H1 (cell line): Measurements from ENCODE around the gene PRDM2. TPM values are rescaled to one million over a fixed set of nuclear protein-coding genes. Genes with fewer than 3 reads are reported as not detected.

Experiments
- CTCF ChIA-PET: fragments of 300-600 bp; sonication (Branson Sonifier 250); formaldehyde crosslinking; loops from one replicate; lab custom pipeline; 2021; ENCODE audit not compliant: partially characterized antibody; lab: Charles Lee
- POLR2A ChIA-PET: fragments of 300-600 bp; sonication (Branson Sonifier 250); formaldehyde crosslinking; loops from one replicate; lab custom pipeline; 2021; ENCODE audit warnings: inconsistent platforms; ENCODE audit not compliant: partially characterized antibody; lab: Charles Lee
- DNase-seq, 2 experiments: peaks; one replicate each; pipeline versions ENCODE4 v3.0.0 to v3.0.0-alpha.2; 2010 to 2022; ENCODE audit warnings: low spot score in 2 of 2, low read depth in 1 of 2, mixed read lengths in 1 of 2
- FAIRE-seq: peaks from 2 replicates; lab custom pipeline; 2011; peaks lifted over from hg19 to GRCh38; lab: Jason Lieb, UNC
- H2AFZ ChIP-seq: 2 replicates; pipeline ENCODE4 v1.8.1; 2012; ENCODE audit warnings: low read length, inconsistent platforms
- H2AK5ac ChIP-seq: 2 replicates; pipeline ENCODE4 v1.6.1; 2013; ENCODE audit warnings: low read depth, low read length
- H2BK120ac ChIP-seq: replicated peaks from 2 replicates; pipeline ENCODE3; 2013; ENCODE audit warnings: low read depth, low read length, inconsistent platforms
- H2BK12ac ChIP-seq: 2 replicates; pipeline ENCODE4 v1.6.1; 2013; ENCODE audit warnings: low read depth, low read length
- H2BK15ac ChIP-seq: 2 replicates; pipeline ENCODE4 v1.6.1; 2013; ENCODE audit warnings: low read length
- H2BK20ac ChIP-seq: 2 replicates; pipeline ENCODE4 v1.6.1; 2013; ENCODE audit warnings: low read length
- H2BK5ac ChIP-seq: 2 replicates; pipeline ENCODE4 v1.6.1; 2013; ENCODE audit warnings: low read depth, low read length
- H3K14ac ChIP-seq: 2 replicates; pipeline ENCODE4 v1.6.1; 2013; ENCODE audit warnings: inconsistent platforms; ENCODE audit not compliant: insufficient read length
- H3K18ac ChIP-seq: 2 replicates; pipeline ENCODE4 v1.6.1; 2013; ENCODE audit warnings: low read length; ENCODE audit errors: extremely low read depth
- H3K23ac ChIP-seq: 2 replicates; pipeline ENCODE4 v1.6.1; 2013; ENCODE audit warnings: inconsistent platforms; ENCODE audit not compliant: insufficient read length
- H3K23me2 ChIP-seq: 2 replicates; pipeline ENCODE4 v1.6.1; 2013; ENCODE audit warnings: low read depth, low read length
- H3K27ac ChIP-seq: 2 replicates; pipeline ENCODE4 v1.6.1; 2011; ENCODE audit warnings: low read depth, low read length, inconsistent platforms
- H3K27me3 ChIP-seq, 4 experiments: replicated peaks in 1 of 4; 1 replicate in 1 of 4; 2 replicates in 3 of 4; pipeline versions ENCODE4 v1.6.1 to v1.8.1; 2011 to 2013; ENCODE audit warnings: low read length in 3 of 4, mild to moderate bottlenecking in 3 of 4, inconsistent platforms in 2 of 4, mixed read lengths in 2 of 4, moderate library complexity in 1 of 4; ENCODE audit not compliant: control insufficient read depth in 3 of 4, insufficient read depth in 3 of 4; ENCODE audit errors: extremely low read depth in 1 of 4
- H3K36me3 ChIP-seq, 4 experiments: 2 replicates each; pipeline versions ENCODE4 v1.6.1 to v1.8.1; 2011 to 2013; ENCODE audit warnings: mild to moderate bottlenecking in 4 of 4, low read length in 3 of 4, moderate library complexity in 2 of 4, control low read depth in 1 of 4, inconsistent platforms in 1 of 4; ENCODE audit not compliant: insufficient read depth in 4 of 4, control insufficient read depth in 2 of 4
- H3K4ac ChIP-seq: replicated peaks from 2 replicates; pipeline ENCODE3; 2013; ENCODE audit warnings: low read length, low read depth, mixed read lengths, inconsistent platforms; ENCODE audit not compliant: insufficient read length
- H3K4me1 ChIP-seq, 4 experiments: replicated peaks in 1 of 4; 1 replicate in 1 of 4; 2 replicates in 3 of 4; pipeline versions ENCODE4 v1.6.1 to v1.8.1; 2011 to 2013; ENCODE audit warnings: low read length in 3 of 4, inconsistent platforms in 2 of 4, mixed read lengths in 1 of 4; ENCODE audit not compliant: insufficient read depth in 4 of 4, control insufficient read depth in 3 of 4
- H3K4me2 ChIP-seq, 2 experiments: 2 replicates each; pipeline versions ENCODE4 v1.6.1 to v1.8.1; 2011 to 2013; ENCODE audit warnings: low read depth in 2 of 2, low read length in 2 of 2, control low read depth in 1 of 2, inconsistent platforms in 1 of 2, mild to moderate bottlenecking in 1 of 2; ENCODE audit not compliant: insufficient read depth in 1 of 2
- H3K4me3 ChIP-seq, 4 experiments: fragments of 200-600, 300-600 bp in 1 of 4; sonication (generic), shearing (Covaris generic), sonication (Bioruptor Twin) in 1 of 4; 2 replicates each; pipeline versions ENCODE4 v1.5.1 to v1.8.1; 2011 to 2016; ENCODE audit warnings: low read length in 4 of 4, low read depth in 3 of 4, control low read depth in 2 of 4, inconsistent platforms in 2 of 4, mild to moderate bottlenecking in 2 of 4, mixed read lengths in 1 of 4, moderate library complexity in 1 of 4; ENCODE audit not compliant: insufficient read depth in 2 of 4; ENCODE audit errors: extremely low read depth in 1 of 4
- H3K56ac ChIP-seq: replicated peaks from 2 replicates; pipeline ENCODE3; 2013; ENCODE audit warnings: low read depth, mild to moderate bottlenecking, mixed read lengths, low read length, inconsistent platforms; ENCODE audit not compliant: insufficient read length
- H3K79me1 ChIP-seq: 2 replicates; pipeline ENCODE4 v1.6.1; 2013; ENCODE audit warnings: low read depth, low read length, control low read depth
- H3K79me2 ChIP-seq, 2 experiments: 2 replicates each; pipeline versions ENCODE4 v1.6.1 to v1.8.1; 2012 to 2013; ENCODE audit warnings: low read length in 2 of 2, mild to moderate bottlenecking in 2 of 2, inconsistent platforms in 1 of 2; ENCODE audit not compliant: insufficient read depth in 2 of 2, control insufficient read depth in 1 of 2
- H3K9ac ChIP-seq, 4 experiments: replicated peaks in 1 of 4; 1 replicate in 1 of 4; 2 replicates in 3 of 4; pipeline versions ENCODE4 v1.6.1 to v1.8.1; 2011 to 2013; ENCODE audit warnings: low read depth in 3 of 4, low read length in 3 of 4, control low read depth in 2 of 4, mild to moderate bottlenecking in 2 of 4, moderate library complexity in 2 of 4, inconsistent platforms in 1 of 4; ENCODE audit errors: extremely low read depth in 1 of 4
- H3K9me3 ChIP-seq, 2 experiments: 2 replicates each; pipeline versions ENCODE4 v1.6.1 to v1.8.1; 2012 to 2013; ENCODE audit warnings: mild to moderate bottlenecking in 2 of 2, moderate library complexity in 2 of 2, control low read depth in 1 of 2, inconsistent platforms in 1 of 2, low read depth in 1 of 2, low read length in 1 of 2, mixed read lengths in 1 of 2; ENCODE audit not compliant: insufficient read depth in 2 of 2
- H4K20me1 ChIP-seq, 2 experiments: replicated peaks in 1 of 2; 2 replicates each; pipeline versions ENCODE3 to v1.8.1; 2011 to 2013; ENCODE audit warnings: inconsistent platforms in 2 of 2, low read length in 2 of 2, mild to moderate bottlenecking in 1 of 2; ENCODE audit not compliant: insufficient read depth in 2 of 2, control insufficient read depth in 1 of 2
- H4K5ac ChIP-seq: 2 replicates; pipeline ENCODE4 v1.6.1; 2013; ENCODE audit warnings: low read length, low read depth, mixed read lengths, inconsistent platforms; ENCODE audit not compliant: insufficient read length
- H4K8ac ChIP-seq: 2 replicates; pipeline ENCODE4 v1.8.0; 2013; ENCODE audit warnings: mild to moderate bottlenecking, moderate library complexity, low read length, inconsistent platforms; ENCODE audit not compliant: insufficient read depth; ENCODE audit errors: extremely low read depth
- H4K91ac ChIP-seq: replicated peaks from 2 replicates; pipeline ENCODE3; 2013; ENCODE audit warnings: low read length, mixed read lengths, inconsistent platforms; ENCODE audit not compliant: insufficient read length
- ATF2 ChIP-seq: IDR thresholded peaks from 2 replicates; pipeline ENCODE4 v1.6.1; 2012; ENCODE audit warnings: low read length, inconsistent platforms
- BACH1 ChIP-seq: IDR thresholded peaks from 2 replicates; pipeline ENCODE4 v1.6.1; 2012; ENCODE audit warnings: low read length, improper control_type of control experiment
- CEBPB ChIP-seq: IDR thresholded peaks from 2 replicates; pipeline ENCODE4 v1.6.1; 2012; ENCODE audit warnings: low read depth, low read length
- CTCF ChIP-seq, 3 experiments: IDR thresholded peaks; 1 replicate in 2 of 3; 2 replicates in 1 of 3; pipeline versions ENCODE4 v1.5.1 to v1.6.1; 2011; ENCODE audit warnings: low read length in 3 of 3, mild to moderate bottlenecking in 3 of 3, inconsistent platforms in 2 of 3, low read depth in 1 of 3, moderate library complexity in 1 of 3; ENCODE audit not compliant: insufficient read depth in 1 of 3; ENCODE audit errors: control extremely low read depth in 1 of 3
- FOSL1 ChIP-seq: IDR thresholded peaks from 2 replicates; pipeline ENCODE4 v1.6.1; 2011; ENCODE audit warnings: mild to moderate bottlenecking, low read depth, low read length, moderate library complexity; ENCODE audit not compliant: insufficient read depth
- KDM5A ChIP-seq: fragments of 200-600 bp; IDR thresholded peaks from 2 replicates; pipeline ENCODE4 v1.7.1; 2012; ENCODE audit warnings: mild to moderate bottlenecking, low read length, inconsistent platforms, mixed read lengths
- SP2 ChIP-seq: IDR thresholded peaks from 2 replicates; pipeline ENCODE4 v1.6.1; 2012; ENCODE audit warnings: mild to moderate bottlenecking, low read length, inconsistent platforms
- TEAD4 ChIP-seq: IDR thresholded peaks from 2 replicates; pipeline ENCODE4 v1.6.1; 2012; ENCODE audit warnings: low read depth, low read length, inconsistent platforms, mixed read lengths
- USF2 ChIP-seq: IDR thresholded peaks from 2 replicates; pipeline ENCODE4 v1.6.1; 2011; ENCODE audit warnings: low read length, improper control_type of control experiment
- YY1 ChIP-seq: IDR thresholded peaks from 2 replicates; pipeline ENCODE4 v1.6.1; 2011; ENCODE audit warnings: low read depth, mild to moderate bottlenecking, low read length
- WGBS, 2 experiments: shearing (Covaris generic) in 1 of 2; methylation state at CpG; one replicate each; pipeline versions ENCODE4 v1.1.6 to v1.1.7; 2013 to 2015; ENCODE audit warnings: low lambda C conversion rate in 2 of 2, mixed read lengths in 2 of 2, inconsistent platforms in 1 of 2, low coverage in 1 of 2, missing lambda C conversion rate in 1 of 2; ENCODE audit not compliant: insufficient replicate concordance in 2 of 2, insufficient coverage in 1 of 2, insufficient read length in 1 of 2; ENCODE audit errors: extremely low coverage in 1 of 2, missing lambda C conversion rate in 1 of 2; 5-methylcytosine and 5-hydroxymethylcytosine counted together
- polyA plus RNA-seq, 7 experiments: library from polyadenylated mRNA; depleted of rRNA in 3 of 7; stranded (reverse) in 5 of 7; unstranded in 2 of 7; fragments of >200 nt in 5 of 7; fragments of 200-250 nt in 2 of 7; gene quantifications; 1 replicate in 5 of 7; 2 replicates in 1 of 7; 4 replicates in 1 of 7; pipeline versions ENCODE4 v1.2.1 to v1.2.3, GENCODE V29; 2011 to 2013; ENCODE audit warnings: missing spikeins in 2 of 7, mixed read lengths in 2 of 7
- total RNA-seq: library from RNA; stranded (reverse); fragmentation: NEBNext Ultra II Directional; extraction: Animal tissue kit (Norgen Biotek cat#: 25700); gene quantifications from 2 replicates; pipeline ENCODE4 v1.2.1, GENCODE V29; 2021

Gene PRDM2
- total and polyA plus RNA-seq, 2 of the 8 experiments (the other 6 are each of a cell fraction or from before 2014, with no cell fraction given): 5.8 to 21.2 TPM

- no peaks in the 10 kb centered on the region for H3K79me1 ChIP-seq
- no peak overlapping the region for H3K56ac ChIP-seq
- H3K4me3 ChIP-seq: no peak overlapping the region
- H3K18ac ChIP-seq: no peak overlapping the region
- H3K9me3 ChIP-seq: no peaks in the 10 kb centered on the region; a peak in 1 of 4 replicates
- no peak overlapping the region for H2AK5ac ChIP-seq
- no peak for FAIRE-seq
- no peak overlapping the region for H3K4ac ChIP-seq
- no peak overlapping the region for H3K4me2 ChIP-seq
- no peak overlapping the region for H4K8ac ChIP-seq
- ChIA-PET POLR2A (no interaction called here), CTCF (no interaction called here)
- H3K23me2 ChIP-seq: no peaks in the 10 kb centered on the region; the same call in 1 of the 2 replicates
- H2AFZ ChIP-seq: no peak overlapping the region
- no peak overlapping the region for H4K91ac ChIP-seq
- no peaks in the 10 kb centered on the region for H3K36me3 ChIP-seq
- no peak overlapping the region for H3K9ac ChIP-seq
- no peaks in the 10 kb centered on the region for H4K20me1 ChIP-seq
- no peak overlapping the region for H2BK12ac ChIP-seq
- no peaks in the 10 kb centered on the region; a peak in 1 of 7 replicates for H3K4me1 ChIP-seq
- H2BK120ac ChIP-seq: no peak overlapping the region
- H4K5ac ChIP-seq: no peak overlapping the region
- H3K23ac ChIP-seq: no peak overlapping the region
- no peak overlapping the region for H2BK5ac ChIP-seq
- no peak overlapping the region for H3K27ac ChIP-seq
- no peak for DNase-seq
- no peak overlapping the region for H3K14ac ChIP-seq
- no peaks in the 10 kb centered on the region for H3K79me2 ChIP-seq
- H2BK15ac ChIP-seq: no peak overlapping the region
- H2BK20ac ChIP-seq: no peak overlapping the region
- 74% methylated on average over 4 of the region's 4 CpGs; no CpG with 5 or more reads in 1 of the 2 experiments for WGBS, 2 experiments
- H3K27me3 ChIP-seq: peaks cover 0 to 2% (median under 1%) of the 10 kb centered on the region in 4 experiments; a peak in 2 of 7 replicates
- TF ChIP-seq YY1: no peak
- no peak for TF ChIP-seq CEBPB
- TF ChIP-seq SP2: no peak
- TF ChIP-seq BACH1: no peak
- TF ChIP-seq ATF2: no peak
- TF ChIP-seq USF2: no peak
- TF ChIP-seq CTCF (IDR thresholded peaks at IDR 0.05; ENCODE audit: control extremely low read depth in 1 of 3, insufficient read depth in 1 of 3, low read depth in 1 of 3, low read length in 3 of 3): no peak
- no peak for TF ChIP-seq TEAD4
- no peak for TF ChIP-seq FOSL1
- no peak for TF ChIP-seq KDM5A
These were observed 132.5 kb downstream of the PRDM2 start for GRCh38 chr1:13832536-13832935.
